NK-92 (cell line): ENCODE results near the gene MRPS15.

ENCODE experiments used
- DNase-seq: peaks from one replicate; lab custom pipeline; 2025; ENCODE audit not compliant: unreplicated experiment; lab: John Stamatoyannopoulos, UW

MRPS15 gene

GRCh38 chr1:36463463-36463802 is 751 bp downstream of the MRPS15 start:
- DNase-seq = no peak

DNA sequence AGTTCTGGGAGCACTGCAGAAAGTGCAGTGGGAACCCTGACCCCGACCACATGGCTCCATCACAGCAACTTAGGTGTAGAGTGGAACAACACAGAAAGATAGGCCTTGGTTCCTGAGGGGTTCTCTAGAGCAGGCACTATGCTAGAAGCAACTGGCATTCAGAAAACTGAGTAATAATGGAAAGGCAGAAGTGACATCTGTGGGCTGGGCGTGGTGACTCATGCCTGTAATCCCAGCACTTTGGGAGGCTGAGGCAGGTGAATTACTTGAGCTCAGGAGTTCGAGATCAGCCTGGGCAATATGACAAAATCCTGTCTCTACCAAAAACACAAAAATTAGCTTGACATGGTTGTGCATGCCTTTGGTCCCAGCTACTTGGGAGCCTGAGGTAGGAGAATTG is 5.3 kb downstream of the MRPS15 start:
- DNase-seq = no peak

DNA sequence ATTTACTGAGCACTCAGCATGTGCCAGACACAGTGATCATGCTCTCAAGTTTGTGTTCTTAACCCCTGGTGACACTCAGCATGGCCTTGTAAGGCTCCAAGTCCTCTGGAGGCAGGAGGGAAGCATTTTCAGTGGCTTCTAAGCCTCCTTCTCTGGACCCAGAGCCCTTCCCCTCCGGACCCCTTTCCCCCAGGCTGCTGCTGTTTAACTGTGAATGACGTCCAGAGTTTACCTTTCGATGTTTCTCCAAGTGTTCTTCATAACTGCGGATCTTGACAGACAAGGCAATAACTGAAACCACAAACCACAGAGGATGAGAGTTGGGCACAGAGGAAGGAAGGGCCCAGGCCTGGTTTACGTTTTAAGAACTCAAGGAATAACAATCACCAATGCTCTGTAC is 6.5 kb downstream of the MRPS15 start:
- no peak for DNase-seq

- DNase-seq = no peak
These were observed 7.7 kb downstream of the MRPS15 start for GRCh38 chr1:36456391-36456928.

DNA sequence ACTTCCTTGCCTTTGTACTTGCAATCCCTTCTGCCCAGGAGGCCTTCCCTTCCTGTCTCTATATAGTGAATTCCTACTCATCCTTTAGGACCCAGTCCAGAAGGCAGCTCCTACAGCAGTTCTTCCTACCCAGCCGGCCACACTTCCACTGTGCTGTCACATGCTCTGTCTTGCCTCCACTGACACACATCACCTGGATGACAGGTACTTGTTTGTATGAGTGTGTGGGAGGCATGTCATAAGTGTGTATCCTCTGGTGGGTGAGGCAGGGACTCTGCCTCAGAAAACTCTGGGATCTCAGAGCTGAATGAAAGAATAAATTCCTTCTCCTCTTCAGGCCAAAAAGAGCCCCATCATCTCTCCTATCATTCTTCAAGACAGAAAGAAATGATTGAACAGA is 8.8 kb downstream of the MRPS15 start:
- DNase-seq = no peak

- no peak for DNase-seq
These were observed 10.4 kb downstream of the MRPS15 start for GRCh38 chr1:36453600-36454388.

DNA sequence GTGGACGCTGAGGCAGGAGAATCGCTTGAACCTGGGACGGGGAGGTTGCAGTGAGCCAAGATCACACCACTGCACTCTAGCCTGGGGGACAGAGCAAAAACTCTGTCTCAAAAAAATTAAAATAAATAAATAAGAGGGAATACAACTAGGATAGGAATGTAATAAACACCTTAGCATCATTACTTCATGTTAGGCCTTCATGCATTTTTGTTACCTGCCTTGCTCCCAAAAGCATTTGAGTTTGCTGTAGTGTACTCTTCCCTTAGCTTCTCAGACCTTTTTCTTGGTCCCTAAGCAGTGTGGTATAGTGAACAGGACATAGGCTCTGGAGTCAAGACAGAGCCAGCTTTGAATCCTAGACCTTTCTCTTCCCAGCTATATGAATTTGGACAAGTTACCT is 11.1 kb downstream of the MRPS15 start:
- no peak for DNase-seq

GRCh38 chr1:36450919-36451305 is 13.3 kb downstream of the MRPS15 start:
- DNase-seq = no peak

DNA sequence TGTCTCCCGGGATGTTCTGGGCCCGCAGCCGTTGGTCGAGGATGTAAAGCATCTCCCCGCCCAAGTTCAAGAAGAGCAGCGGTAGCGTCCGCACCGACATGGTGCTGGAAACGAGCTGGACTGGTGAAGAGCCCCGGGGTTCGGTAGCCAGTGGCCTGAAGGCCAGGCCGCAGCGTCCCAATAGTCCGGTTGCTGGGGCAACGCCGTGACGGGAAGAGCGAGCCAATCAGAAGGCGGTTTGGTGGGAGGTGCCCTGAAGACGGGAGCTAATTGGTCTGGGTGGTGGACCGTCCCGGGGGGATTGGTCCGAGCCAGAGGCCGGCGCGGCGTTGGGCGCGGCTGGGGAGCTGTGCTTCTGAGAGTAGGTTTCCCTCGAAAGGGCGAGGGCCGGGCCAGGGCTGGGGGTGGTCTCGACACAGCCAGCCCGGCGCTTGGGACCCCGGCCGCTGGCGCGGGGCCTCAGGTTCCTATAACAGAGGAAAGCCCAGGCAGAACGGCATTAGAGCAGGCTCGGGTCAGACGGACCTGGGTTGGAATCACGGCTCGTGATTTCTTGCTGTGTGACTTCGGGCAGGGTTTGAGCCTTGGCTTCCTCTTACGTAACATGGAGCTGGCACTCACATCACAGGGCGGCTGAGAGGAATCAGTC is 13.8 kb downstream of the MRPS15 start, which contains the start of gene OSCP1:
OSCP1 (minus strand) TSS at position 182 of the 649 bp plus-strand sequence; CDS start at position 100, 82 bp downstream.
- DNase-seq = no peak

- DNase-seq = no peak
These were observed 15.6 kb downstream of the MRPS15 start for GRCh38 chr1:36448530-36449056.

DNA sequence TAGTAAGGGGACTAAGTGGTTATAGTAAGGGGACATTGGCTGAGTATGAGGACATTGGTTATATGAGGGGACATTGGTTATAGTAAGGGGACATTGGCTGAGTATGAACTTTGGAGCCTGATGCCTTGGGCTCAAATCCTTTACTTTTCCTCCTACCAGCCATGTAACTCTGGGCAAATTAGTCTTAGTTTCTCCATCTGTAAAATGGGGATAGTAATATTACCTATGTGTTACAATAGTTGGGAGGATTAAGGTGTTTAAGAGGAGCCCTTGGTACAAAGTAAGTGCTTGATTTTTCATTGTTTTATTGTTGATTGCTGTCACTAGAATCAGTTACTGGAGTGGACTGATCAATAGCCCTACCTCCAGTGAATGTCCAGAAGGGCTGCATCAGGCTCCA is 16.7 kb downstream of the MRPS15 start:
- no peak for DNase-seq

DNA sequence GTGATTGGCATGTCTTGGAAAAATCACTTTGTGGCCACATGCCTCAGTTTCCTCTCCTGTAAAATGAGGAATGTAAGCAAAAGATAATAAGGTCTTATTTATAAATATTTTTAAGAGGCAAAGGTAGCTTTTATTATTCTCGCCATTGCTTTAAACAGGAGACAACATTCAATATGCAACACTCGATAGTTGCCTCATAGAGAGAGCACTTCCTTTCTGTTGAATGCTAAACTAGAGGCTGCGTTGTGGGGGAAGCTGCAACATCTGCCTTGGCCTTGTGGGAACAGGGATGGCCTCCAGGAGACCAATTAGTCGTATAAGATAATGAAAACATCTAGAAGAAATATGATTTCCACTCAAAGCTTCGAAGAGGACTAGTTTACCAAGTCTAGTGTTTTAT is 17.4 kb downstream of the MRPS15 start:
- no peak for DNase-seq

- no peak for DNase-seq
These were observed 17.9 kb downstream of the MRPS15 start for GRCh38 chr1:36446271-36446670.

DNA sequence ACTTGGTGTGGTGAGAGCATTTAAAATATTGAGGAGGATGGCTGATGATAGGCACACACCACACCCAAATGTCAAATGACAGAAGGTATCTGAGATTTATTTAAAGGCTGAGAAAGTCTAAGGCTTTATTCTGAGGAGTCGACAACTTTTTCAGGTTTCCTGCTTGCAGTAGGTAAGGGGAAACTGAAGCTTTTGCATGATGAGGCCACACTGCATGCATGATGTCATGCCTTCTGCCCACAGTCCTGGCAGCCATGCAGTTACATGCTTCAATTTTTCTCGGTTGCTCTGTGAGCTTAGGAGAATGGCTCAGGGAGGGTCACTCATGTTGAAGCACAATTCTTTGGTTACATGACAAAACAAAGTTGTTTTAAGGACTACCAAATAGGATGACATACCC is 20.9 kb downstream of the MRPS15 start:
- no peak for DNase-seq

GRCh38 chr1:36442337-36442736 is 21.8 kb downstream of the MRPS15 start:
- no peak for DNase-seq

GRCh38 chr1:36440646-36441045 is 23.5 kb downstream of the MRPS15 start:
- DNase-seq = no peak

GRCh38 chr1:36440044-36440443 is 24.1 kb downstream of the MRPS15 start:
- no peak for DNase-seq

GRCh38 chr1:36438715-36439114 is 25.5 kb downstream of the MRPS15 start:
- DNase-seq = no peak

DNA sequence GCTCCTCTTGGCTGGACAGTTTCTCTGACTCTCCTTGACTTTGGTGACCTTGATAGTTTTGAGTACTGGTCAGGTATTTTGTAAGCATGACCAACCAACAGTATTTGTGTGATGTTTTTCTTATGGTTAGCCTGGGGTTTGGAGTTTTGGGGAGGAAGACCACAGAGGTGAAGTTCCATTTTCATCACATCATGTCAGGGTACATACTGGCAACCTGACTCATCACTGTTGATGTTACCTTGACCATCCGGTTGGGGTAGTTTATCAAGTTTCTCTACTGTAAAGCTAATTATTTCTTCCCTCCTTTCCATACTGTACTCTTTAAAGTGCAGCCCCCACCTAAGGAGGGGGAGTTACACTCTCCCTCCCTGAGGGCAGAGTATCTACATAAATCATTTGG is 27.4 kb downstream of the MRPS15 start:
- no peak for DNase-seq

GRCh38 chr1:36433102-36433501 is 31.1 kb downstream of the MRPS15 start:
- no peak for DNase-seq

GRCh38 chr1:36432616-36433015 is 31.6 kb downstream of the MRPS15 start:
- DNase-seq = no peak

- no peak for DNase-seq
These were observed 38.4 kb downstream of the MRPS15 start for GRCh38 chr1:36425791-36426190.
